Adrenal gland (tissue), 5 donors: ENCODE data around the gene ARL17B.
"Not testable (repeated sequence)": the region's sequence is repeated elsewhere in the genome, so short reads cannot be mapped to it uniquely, and the experiment has no call there.

Experiments used
- CTCF ChIP-seq, 6 experiments: fragments of 450-650 bp in 4 of 6; fragments of 200-600 bp in 2 of 6; sonication (generic) in 1 of 6; IDR thresholded peaks; 1 replicate in 5 of 6; 2 replicates in 1 of 6; pipeline versions ENCODE4 v1.5.1 to v1.8.0; 2016 to 2021; ENCODE audit warnings: antibody characterized with exemption in 6 of 6, mild to moderate bottlenecking in 2 of 6, moderate library complexity in 1 of 6
- POLR2A ChIP-seq, 2 donors: fragments of 450-650 bp; IDR thresholded peaks; one replicate each; pipeline ENCODE4 v1.6.1; 2017; ENCODE audit warnings: antibody characterized with exemption in 2 of 2, mild to moderate bottlenecking in 2 of 2, moderate library complexity in 1 of 2
- donor health status: DM: no; HTN: no; CAD: no.

- TF ChIP-seq CTCF, POLR2A (IDR thresholded peaks at IDR 0.05): not testable (repeated sequence)
Measured at GRCh38 chr17:46281336-46281735, 80.2 kb downstream of the ARL17B start.
